NCI-H446 (cell line): ENCODE data around the gene SCNN1A.

Experiments
- DNase-seq, 2 experiments: peaks; one replicate each; lab custom pipeline; 2025; lab: John Stamatoyannopoulos, UW

SCNN1A gene

GRCh38 chr12:6375269-6376078, at the start of gene SCNN1A:
TSS of gene SCNN1A (minus strand) at chr12:6375563. CDS start at chr12:6374783, 780 bp downstream.
- DNase-seq, result no peak

GRCh38 chr12:6424866-6425265, 49.5 kb upstream of the SCNN1A start:
- no peak for DNase-seq

GRCh38 chr12:6424008-6424347, 48.6 kb upstream of the SCNN1A start:
- no peak for DNase-seq

- peak; percentile 83 to 95 for DNase-seq
These were observed 48.1 kb upstream of the SCNN1A start for GRCh38 chr12:6423267-6424007.

- DNase-seq, result no peak
These were observed 45.0 kb upstream of the SCNN1A start for GRCh38 chr12:6420364-6420763.

GRCh38 chr12:6418796-6419195, 43.4 kb upstream of the SCNN1A start:
- DNase-seq, result no peak

GRCh38 chr12:6416596-6416995, 41.2 kb upstream of the SCNN1A start:
- no peak for DNase-seq

GRCh38 chr12:6407236-6407954, 32.0 kb upstream of the SCNN1A start:
- DNase-seq, result no peak

- no peak for DNase-seq
These were observed 30.6 kb upstream of the SCNN1A start for GRCh38 chr12:6405963-6406362.

- no peak for DNase-seq
These were observed 29.0 kb upstream of the SCNN1A start for GRCh38 chr12:6404390-6404789.

GRCh38 chr12:6399884-6400644, 24.7 kb upstream of the SCNN1A start:
- DNase-seq, result no peak

- DNase-seq, result no peak
These were observed 20.7 kb upstream of the SCNN1A start for GRCh38 chr12:6396031-6396430.

- no peak for DNase-seq
These were observed 19.0 kb upstream of the SCNN1A start for GRCh38 chr12:6394398-6394797.

GRCh38 chr12:6393109-6393508, 17.7 kb upstream of the SCNN1A start:
- no peak for DNase-seq

GRCh38 chr12:6392504-6392903, 17.1 kb upstream of the SCNN1A start:
- no peak for DNase-seq

- DNase-seq, result no peak
These were observed 15.7 kb upstream of the SCNN1A start for GRCh38 chr12:6391013-6391412.

- no peak for DNase-seq
These were observed 14.9 kb upstream of the SCNN1A start for GRCh38 chr12:6390084-6390799.

GRCh38 chr12:6387541-6387940, 12.2 kb upstream of the SCNN1A start:
- DNase-seq, result no peak

GRCh38 chr12:6386491-6386890, 11.1 kb upstream of the SCNN1A start:
- DNase-seq, result no peak

- no peak for DNase-seq
These were observed 10.7 kb upstream of the SCNN1A start for GRCh38 chr12:6386038-6386437.
